Hepatocyte (in vitro differentiated cells): ENCODE results near the gene CDK6. TPM values are rescaled to one million over a fixed set of nuclear protein-coding genes. Genes with fewer than 3 reads are reported as not detected.

Experiments used
- DNase-seq: peaks from one replicate; pipeline ENCODE4 v3.0.0-alpha.2; 2016; ENCODE audit warnings: low spot score
- H2AFZ ChIP-seq: fragments of 200-600 bp; sonication (generic); 2 replicates; pipeline ENCODE4 v1.6.0; 2016; ENCODE audit warnings: antibody characterized with exemption, mild to moderate bottlenecking
- H3K27ac ChIP-seq: fragments of 200-600 bp; sonication (generic); 2 replicates; pipeline ENCODE4 v1.5.1; 2016; ENCODE audit warnings: mild to moderate bottlenecking
- H3K27me3 ChIP-seq: fragments of 200-600 bp; sonication (generic); 2 replicates; pipeline ENCODE4 v1.6.1; 2016
- H3K36me3 ChIP-seq: fragments of 200-600 bp; sonication (generic); replicated peaks from 2 replicates; pipeline ENCODE4 v1.5.1; 2016; ENCODE audit warnings: low read depth; ENCODE audit not compliant: insufficient read depth
- H3K4me1 ChIP-seq: fragments of 200-600 bp; sonication (generic); 2 replicates; pipeline ENCODE4 v1.5.1; 2016; ENCODE audit warnings: mild to moderate bottlenecking, moderate library complexity; ENCODE audit not compliant: insufficient read depth
- H3K4me2 ChIP-seq: fragments of 200-600 bp; sonication (generic); 2 replicates; pipeline ENCODE4 v1.6.0; 2016
- H3K4me3 ChIP-seq: fragments of 200-600 bp; sonication (generic); 2 replicates; pipeline ENCODE4 v1.5.1; 2016; ENCODE audit warnings: mild to moderate bottlenecking
- H3K79me2 ChIP-seq: fragments of 200-600 bp; sonication (generic); 2 replicates; pipeline ENCODE4 v1.6.0; 2017; ENCODE audit warnings: mild to moderate bottlenecking
- H3K9me2 ChIP-seq: fragments of 200-600 bp; sonication (generic); replicated peaks from 2 replicates; pipeline ENCODE4 v1.6.0; 2017; ENCODE audit warnings: mild to moderate bottlenecking; ENCODE audit not compliant: insufficient read depth
- H3K9me3 ChIP-seq: fragments of 200-600 bp; sonication (generic); 2 replicates; pipeline ENCODE4 v1.5.1; 2016; ENCODE audit warnings: low read depth, mild to moderate bottlenecking
- H4K20me1 ChIP-seq: fragments of 200-600 bp; sonication (generic); 2 replicates; pipeline ENCODE4 v1.6.0; 2016; ENCODE audit warnings: mild to moderate bottlenecking; ENCODE audit not compliant: insufficient read depth, poor library complexity, severe bottlenecking
- EZH2 ChIP-seq: fragments of 200-600 bp; sonication (generic); IDR thresholded peaks from 2 replicates; pipeline ENCODE4 v1.6.1; 2016; ENCODE audit warnings: antibody characterized with exemption, mild to moderate bottlenecking, borderline replicate concordance
- EZH2phosphoT487 ChIP-seq: fragments of 200-600 bp; sonication (generic); IDR thresholded peaks from one replicate; pipeline ENCODE4 v1.6.1; 2018; ENCODE audit warnings: antibody characterized with exemption, mild to moderate bottlenecking, low read depth, moderate library complexity; ENCODE audit not compliant: unreplicated experiment, severe bottlenecking
- WGBS: methylation state at CpG from one replicate; pipeline ENCODE4 v1.1.6; 2016; ENCODE audit warnings: low lambda C conversion rate; ENCODE audit errors: missing lambda C conversion rate; 5-methylcytosine and 5-hydroxymethylcytosine counted together
- polyA plus RNA-seq: library from polyadenylated mRNA; unstranded; fragments of >200 nt; fragmentation: Nextera tagmentation; extraction: Ambion mirVana; gene quantifications from 2 replicates; pipeline ENCODE4 v1.2.1, GENCODE V29; 2016
- total RNA-seq: library from RNA; depleted of rRNA; stranded (reverse); fragments of >200 nt; gene quantifications from 2 replicates; pipeline ENCODE4 v1.2.3, GENCODE V29; 2014
- TF ChIP-seq, protein P1 (sequence below): fragments of 200-600 bp; sonication (generic); IDR thresholded peaks from 2 replicates; pipeline ENCODE4 v1.5.1; 2016; ENCODE audit warnings: antibody characterized with exemption, mild to moderate bottlenecking; ENCODE audit not compliant: poor library complexity

CDK6 gene
- total and polyA plus RNA-seq, 2 experiments from 2014 or later = 18.7 to 64.5 TPM

DNA sequence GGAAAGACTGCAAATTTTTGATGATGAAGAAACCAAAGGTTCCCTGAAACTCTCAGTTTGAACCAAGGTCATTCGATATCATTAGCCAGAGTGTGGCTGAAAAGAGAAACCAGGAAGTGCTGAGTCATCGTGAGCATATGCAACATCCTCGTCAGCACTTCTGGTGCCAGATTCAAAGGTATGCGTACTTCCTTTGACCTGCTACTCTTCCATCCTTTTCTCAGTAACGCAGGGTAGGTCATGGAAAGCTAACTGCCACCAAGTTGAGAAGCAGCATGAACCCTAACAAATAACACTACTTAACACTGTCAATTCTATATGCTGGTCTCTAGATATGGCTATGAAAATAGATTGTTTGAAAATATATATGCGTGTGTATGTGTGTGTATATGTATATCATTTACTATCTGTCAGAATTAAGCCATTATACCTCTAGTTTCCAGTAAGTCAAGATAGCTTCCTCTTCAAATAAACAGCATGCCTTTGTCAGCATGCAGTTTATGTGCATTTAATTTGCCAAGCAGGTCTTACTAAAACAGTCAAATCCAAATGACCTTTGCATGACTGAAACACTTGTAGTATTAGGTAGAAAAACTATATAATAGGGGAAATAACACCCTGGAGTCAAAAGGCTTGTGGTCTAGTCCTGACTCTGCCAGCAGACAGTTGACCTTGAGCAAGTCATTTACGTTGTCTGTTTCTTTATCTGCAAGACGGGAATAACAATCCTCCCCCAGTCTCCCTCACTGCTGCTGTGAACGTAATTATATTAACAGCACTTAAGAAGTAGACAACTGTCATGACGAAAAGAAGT is 26.4 kb downstream of the CDK6 start:
- no peaks in the 10 kb centered on the region for H3K9me2 ChIP-seq
- H4K20me1 ChIP-seq = no peaks in the 10 kb centered on the region
- H3K9me3 ChIP-seq = no peaks in the 10 kb centered on the region
- H3K4me3 ChIP-seq = no peak overlapping the region
- H3K4me2 ChIP-seq = peak overlapping the region; percentile 59
- peak; percentile 85 for DNase-seq
- peaks cover 11% of the 10 kb centered on the region for H3K4me1 ChIP-seq
- H3K36me3 ChIP-seq = no peaks in the 10 kb centered on the region
- TF ChIP-seq EZH2 (no peak), EZH2phosphoT487 (no peak)
- TF ChIP-seq, protein P1, sequence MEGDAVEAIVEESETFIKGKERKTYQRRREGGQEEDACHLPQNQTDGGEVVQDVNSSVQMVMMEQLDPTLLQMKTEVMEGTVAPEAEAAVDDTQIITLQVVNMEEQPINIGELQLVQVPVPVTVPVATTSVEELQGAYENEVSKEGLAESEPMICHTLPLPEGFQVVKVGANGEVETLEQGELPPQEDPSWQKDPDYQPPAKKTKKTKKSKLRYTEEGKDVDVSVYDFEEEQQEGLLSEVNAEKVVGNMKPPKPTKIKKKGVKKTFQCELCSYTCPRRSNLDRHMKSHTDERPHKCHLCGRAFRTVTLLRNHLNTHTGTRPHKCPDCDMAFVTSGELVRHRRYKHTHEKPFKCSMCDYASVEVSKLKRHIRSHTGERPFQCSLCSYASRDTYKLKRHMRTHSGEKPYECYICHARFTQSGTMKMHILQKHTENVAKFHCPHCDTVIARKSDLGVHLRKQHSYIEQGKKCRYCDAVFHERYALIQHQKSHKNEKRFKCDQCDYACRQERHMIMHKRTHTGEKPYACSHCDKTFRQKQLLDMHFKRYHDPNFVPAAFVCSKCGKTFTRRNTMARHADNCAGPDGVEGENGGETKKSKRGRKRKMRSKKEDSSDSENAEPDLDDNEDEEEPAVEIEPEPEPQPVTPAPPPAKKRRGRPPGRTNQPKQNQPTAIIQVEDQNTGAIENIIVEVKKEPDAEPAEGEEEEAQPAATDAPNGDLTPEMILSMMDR = no peak
- no peaks in the 10 kb centered on the region for H3K27me3 ChIP-seq
- peak overlapping the region; percentile 83 for H3K27ac ChIP-seq
- H3K79me2 ChIP-seq = peaks cover 96% of the 10 kb centered on the region
- H2AFZ ChIP-seq = no peak overlapping the region
- WGBS = 52% methylated on average over 10 of the region's 10 CpGs

DNA sequence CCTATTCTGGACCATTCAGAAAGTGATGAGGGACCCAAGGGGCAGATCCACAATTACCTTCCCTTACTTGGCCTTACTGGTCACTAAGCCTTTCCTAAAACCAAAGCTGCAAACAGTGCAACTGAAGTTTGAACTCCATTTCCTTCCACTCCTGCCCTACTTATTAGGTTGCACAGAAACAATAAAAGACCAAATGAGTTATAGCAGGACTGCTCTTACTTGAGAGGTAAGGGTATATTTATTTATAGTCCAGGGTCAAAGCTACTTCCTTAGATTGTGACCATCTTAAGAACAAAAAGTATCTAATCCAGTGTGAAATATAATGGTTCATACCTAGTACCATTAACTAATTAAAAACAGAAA is 27.0 kb downstream of the CDK6 start:
- Histone ChIP-seq H3K79me2 (peaks cover 96% of the 10 kb centered on the region), H3K4me3 (no peak overlapping the region), H2AFZ (no peak overlapping the region), H3K4me2 (peak overlapping the region; percentile 59), H3K4me1 (peaks cover 11% of the 10 kb centered on the region), H3K27ac (peak overlapping the region; percentile 83), H3K9me2 (no peaks in the 10 kb centered on the region), H4K20me1 (no peaks in the 10 kb centered on the region), H3K27me3 (no peaks in the 10 kb centered on the region), H3K9me3 (no peaks in the 10 kb centered on the region), H3K36me3 (no peaks in the 10 kb centered on the region)
- no peak for DNase-seq
- no peak for TF ChIP-seq EZH2phosphoT487

DNA sequence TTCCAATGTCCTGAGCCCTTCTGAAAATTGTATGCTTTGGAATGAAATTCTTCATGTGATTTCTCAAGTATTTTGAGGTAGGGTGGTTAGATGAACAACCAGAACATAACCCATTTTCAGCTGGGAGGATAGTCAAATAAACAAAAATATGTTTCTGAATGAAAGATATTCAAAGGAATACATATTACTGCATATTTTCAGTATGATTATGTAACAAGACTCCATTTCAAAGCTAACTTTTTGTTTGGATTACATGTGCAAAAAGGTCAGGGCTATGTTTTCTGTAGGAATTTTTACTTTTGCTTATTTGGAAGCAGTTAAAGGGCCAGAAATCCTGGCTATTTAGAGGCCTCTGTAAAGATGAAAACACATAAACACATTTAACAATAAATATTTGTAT is 27.7 kb downstream of the CDK6 start:
- peaks cover 96% of the 10 kb centered on the region for H3K79me2 ChIP-seq
- peak overlapping the region; percentile 83 for H3K27ac ChIP-seq
- TF ChIP-seq EZH2 = no peak
- no peak for TF ChIP-seq EZH2phosphoT487
- no peaks in the 10 kb centered on the region for H3K9me3 ChIP-seq
- H3K4me1 ChIP-seq = peaks cover 11% of the 10 kb centered on the region
- no peaks in the 10 kb centered on the region for H3K36me3 ChIP-seq
- H2AFZ ChIP-seq = no peak overlapping the region
- H4K20me1 ChIP-seq = no peaks in the 10 kb centered on the region
- DNase-seq = no peak
- no peak overlapping the region for H3K4me3 ChIP-seq
- H3K9me2 ChIP-seq = no peaks in the 10 kb centered on the region
- H3K27me3 ChIP-seq = no peaks in the 10 kb centered on the region
- no peak overlapping the region for H3K4me2 ChIP-seq

DNA sequence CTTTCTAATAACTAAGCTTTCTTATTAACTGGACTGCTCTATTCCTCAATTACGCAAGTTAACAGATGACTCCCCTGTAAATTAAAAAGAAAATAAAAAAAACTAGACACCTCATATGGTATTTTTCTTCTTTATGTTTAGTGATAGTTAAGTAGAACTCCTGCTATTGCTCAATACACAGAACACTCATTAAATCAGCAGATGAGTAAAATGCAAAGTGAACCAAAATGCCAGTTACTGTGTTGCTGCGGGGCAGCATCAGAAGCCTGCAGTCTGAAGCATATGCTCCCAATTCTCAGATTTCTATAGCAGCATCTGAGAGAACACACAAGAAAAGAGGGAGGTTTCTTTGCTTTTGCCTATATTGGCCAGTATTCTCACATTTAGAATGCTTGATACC is 28.4 kb downstream of the CDK6 start:
- no peaks in the 10 kb centered on the region for H3K9me3 ChIP-seq
- no peaks in the 10 kb centered on the region for H3K36me3 ChIP-seq
- no peak for DNase-seq
- no peaks in the 10 kb centered on the region for H4K20me1 ChIP-seq
- no peaks in the 10 kb centered on the region for H3K9me2 ChIP-seq
- no peak overlapping the region for H3K4me2 ChIP-seq
- H3K27ac ChIP-seq = no peak overlapping the region
- WGBS = 86% methylated on average over 2 of the region's 2 CpGs
- H3K4me1 ChIP-seq = peaks cover 11% of the 10 kb centered on the region
- H2AFZ ChIP-seq = no peak overlapping the region
- no peaks in the 10 kb centered on the region for H3K27me3 ChIP-seq
- no peak overlapping the region for H3K4me3 ChIP-seq
- TF ChIP-seq EZH2phosphoT487 = no peak
- H3K79me2 ChIP-seq = peaks cover 96% of the 10 kb centered on the region

DNA sequence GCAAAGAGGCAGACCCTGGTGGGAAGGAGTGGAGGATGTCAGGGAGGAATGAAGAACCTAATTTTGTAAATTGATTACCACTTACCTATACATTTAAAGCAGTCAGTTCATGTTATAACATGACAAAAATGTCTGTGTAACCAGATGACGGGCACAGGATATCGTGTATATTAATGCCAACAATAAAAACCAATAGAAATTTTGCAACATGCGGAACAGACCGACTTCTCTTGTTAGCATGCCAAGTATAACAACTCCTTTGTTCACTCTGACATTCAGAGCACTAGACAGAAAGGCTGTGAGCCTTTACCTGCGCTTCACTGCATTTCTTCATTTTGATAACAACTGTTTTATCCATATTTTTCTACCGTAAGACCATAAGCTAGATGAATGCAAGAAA is 29.9 kb downstream of the CDK6 start:
- Histone ChIP-seq H3K4me2 (no peak overlapping the region), H3K27ac (no peak overlapping the region), H3K9me2 (no peaks in the 10 kb centered on the region), H3K9me3 (no peaks in the 10 kb centered on the region), H2AFZ (no peak overlapping the region), H3K4me1 (peaks cover 15% of the 10 kb centered on the region), H3K4me3 (no peak overlapping the region), H3K27me3 (no peaks in the 10 kb centered on the region), H4K20me1 (no peaks in the 10 kb centered on the region), H3K79me2 (peaks cover 93% of the 10 kb centered on the region), H3K36me3 (no peaks in the 10 kb centered on the region)
- WGBS = 96% methylated on average over 6 of the region's 6 CpGs
- no peak for DNase-seq
- TF ChIP-seq EZH2phosphoT487 = no peak
- TF ChIP-seq EZH2 = no peak
- TF ChIP-seq, protein P1 = no peak
